ENCODE measurements around the gene MPPED1.

The MPPED1 gene

DNA sequence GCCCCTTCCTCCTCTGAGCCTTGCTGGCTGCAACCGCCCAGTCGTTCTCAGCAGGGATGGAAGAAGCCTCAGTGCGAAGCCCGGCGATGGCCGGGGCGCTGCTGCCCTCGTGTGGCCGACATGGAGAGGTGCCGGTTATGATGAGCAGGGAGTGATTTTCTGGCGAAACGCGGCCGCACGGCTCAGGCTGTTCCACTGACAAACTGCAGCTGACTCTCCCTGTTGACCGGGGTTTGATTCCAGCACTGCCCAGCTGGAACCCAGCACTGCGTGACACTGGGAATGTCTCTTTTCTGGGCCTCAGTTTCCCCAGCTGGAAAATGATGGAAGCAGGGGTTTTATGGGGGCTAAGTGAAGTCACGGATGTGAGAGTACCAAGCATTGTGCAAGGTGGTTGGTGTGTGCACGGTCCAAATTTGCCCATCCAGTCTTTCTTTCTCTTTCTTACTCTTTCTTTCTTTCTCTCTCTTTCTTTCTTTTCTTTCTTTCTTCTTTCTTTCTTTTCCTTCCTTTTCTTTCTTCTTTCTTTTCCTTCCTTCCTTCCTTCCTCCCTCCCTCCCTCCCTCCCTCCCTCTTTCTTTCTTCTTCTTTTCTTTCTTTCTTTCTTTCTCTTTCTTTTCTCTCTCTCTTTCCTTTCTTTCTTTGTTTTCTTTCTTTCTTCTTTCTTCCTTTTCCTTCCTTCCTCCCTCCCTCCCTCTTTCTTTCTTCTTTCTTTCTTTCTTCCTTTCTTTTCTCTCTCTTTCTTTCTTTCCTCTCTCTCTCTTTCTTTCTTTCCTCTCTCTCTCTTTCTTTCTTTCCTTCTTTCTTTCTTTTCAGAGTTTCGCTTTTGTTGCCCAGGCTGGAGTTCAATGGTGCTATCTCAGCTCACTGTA, 25.8 kb upstream of the MPPED1 start:
- TF ChIP-seq, protein P1, sequence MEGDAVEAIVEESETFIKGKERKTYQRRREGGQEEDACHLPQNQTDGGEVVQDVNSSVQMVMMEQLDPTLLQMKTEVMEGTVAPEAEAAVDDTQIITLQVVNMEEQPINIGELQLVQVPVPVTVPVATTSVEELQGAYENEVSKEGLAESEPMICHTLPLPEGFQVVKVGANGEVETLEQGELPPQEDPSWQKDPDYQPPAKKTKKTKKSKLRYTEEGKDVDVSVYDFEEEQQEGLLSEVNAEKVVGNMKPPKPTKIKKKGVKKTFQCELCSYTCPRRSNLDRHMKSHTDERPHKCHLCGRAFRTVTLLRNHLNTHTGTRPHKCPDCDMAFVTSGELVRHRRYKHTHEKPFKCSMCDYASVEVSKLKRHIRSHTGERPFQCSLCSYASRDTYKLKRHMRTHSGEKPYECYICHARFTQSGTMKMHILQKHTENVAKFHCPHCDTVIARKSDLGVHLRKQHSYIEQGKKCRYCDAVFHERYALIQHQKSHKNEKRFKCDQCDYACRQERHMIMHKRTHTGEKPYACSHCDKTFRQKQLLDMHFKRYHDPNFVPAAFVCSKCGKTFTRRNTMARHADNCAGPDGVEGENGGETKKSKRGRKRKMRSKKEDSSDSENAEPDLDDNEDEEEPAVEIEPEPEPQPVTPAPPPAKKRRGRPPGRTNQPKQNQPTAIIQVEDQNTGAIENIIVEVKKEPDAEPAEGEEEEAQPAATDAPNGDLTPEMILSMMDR (IDR thresholded peaks at IDR 0.05; ENCODE audit: borderline replicate concordance, control extremely low read depth, extremely low read depth, insufficient read depth, missing control alignments): peak; percentile 85
- DNase-seq (ENCODE audit: low spot score): peak; percentile 91
- in situ Hi-C loops (cut with MboI; ENCODE audit: low sequenced_read_pairs, unreplicated experiment): loop anchor here (10.0 kb wide), 1 partner anchor 111 kb away; no protein-coding TSS in a partner anchor

DNA sequence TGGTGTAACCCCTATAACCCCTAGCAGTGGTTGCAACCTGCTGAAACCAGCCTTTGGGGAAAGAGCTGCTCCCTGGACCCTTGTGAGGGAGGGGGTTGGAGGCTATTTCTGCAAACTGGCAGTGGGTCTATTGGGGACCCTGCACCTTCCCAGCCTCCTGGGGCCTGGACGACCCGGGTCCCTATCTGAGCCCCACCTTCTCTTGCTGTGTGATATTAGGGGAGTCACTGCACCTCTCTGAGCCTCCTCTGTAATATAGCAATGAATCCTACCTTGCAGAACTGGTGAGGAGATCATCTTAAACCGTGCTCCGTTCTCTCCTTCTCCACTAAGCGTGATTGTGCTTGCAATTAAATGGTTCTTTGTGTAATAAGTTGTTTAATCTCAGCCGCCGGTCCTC, 24.0 kb upstream of the MPPED1 start:
- TF ChIP-seq, protein P1 (IDR thresholded peaks at IDR 0.05; ENCODE audit: borderline replicate concordance, control extremely low read depth, extremely low read depth, insufficient read depth, missing control alignments): no peak
- in situ Hi-C loops (cut with MboI; ENCODE audit: low sequenced_read_pairs, unreplicated experiment): loop anchor here (10.0 kb wide), 1 partner anchor 113 kb away; no protein-coding TSS in a partner anchor
- no peak for DNase-seq (ENCODE audit: low spot score)

DNA sequence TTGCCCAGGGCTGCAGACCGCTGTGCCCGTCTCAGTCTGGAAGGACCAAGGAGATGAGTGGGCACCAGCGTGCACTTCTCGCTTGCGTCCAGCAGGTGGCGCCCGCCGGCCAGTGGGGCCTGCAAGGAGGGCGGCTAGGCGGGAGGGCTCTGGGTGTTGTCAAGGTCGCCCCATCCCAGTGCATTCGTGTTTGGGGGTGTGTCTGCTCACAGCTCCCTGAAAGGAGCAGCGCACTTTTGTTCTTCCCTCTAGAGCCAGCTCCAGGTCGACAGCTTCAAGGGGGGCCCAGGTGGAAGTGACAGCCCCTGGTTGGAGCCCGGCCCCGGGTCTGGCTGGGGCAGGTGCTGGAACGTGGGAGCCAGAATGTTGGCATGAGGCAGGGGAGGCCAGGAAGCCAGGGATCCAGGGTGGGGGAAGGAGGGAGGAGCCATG, 23.4 kb upstream of the MPPED1 start:
- peak; percentile 89 for DNase-seq (ENCODE audit: low spot score)
- in situ Hi-C loops (cut with MboI; ENCODE audit: low sequenced_read_pairs, unreplicated experiment): loop anchor here (10.0 kb wide), 1 partner anchor 114 kb away; no protein-coding TSS in a partner anchor
- TF ChIP-seq, protein P1 (IDR thresholded peaks at IDR 0.05; ENCODE audit: borderline replicate concordance, control extremely low read depth, extremely low read depth, insufficient read depth, missing control alignments): peak; percentile 97

DNA sequence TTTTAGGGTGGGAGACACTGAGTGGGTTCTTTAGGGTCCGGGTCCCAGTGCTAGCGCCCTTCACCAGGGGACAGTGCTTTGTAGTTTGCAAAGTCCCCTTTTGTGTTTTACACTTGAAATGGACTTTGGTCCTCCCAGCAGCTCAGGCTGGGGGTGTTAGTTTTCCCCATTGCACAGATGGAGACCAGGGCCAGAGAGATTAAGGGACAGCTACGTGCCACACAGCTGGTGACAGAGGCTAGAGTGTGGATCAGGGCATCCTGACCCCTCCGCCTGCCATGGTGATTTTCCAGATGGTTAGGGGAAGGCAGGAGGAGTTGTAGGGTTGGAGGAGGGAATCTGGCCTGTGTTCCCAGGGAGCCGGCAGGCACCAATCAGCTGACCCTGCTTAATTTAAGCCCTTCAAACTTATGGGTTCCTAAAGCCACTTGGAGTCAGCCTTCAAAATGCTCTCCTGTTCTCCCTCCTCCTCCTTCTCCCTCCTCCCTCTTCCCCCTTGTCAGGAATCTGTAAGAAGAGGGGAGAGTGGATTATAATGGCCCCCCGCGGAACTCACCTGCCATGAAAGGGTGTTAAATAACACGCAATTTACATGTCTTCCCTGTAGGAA, 22.5 kb upstream of the MPPED1 start:
- no peak for DNase-seq (ENCODE audit: low spot score)
- in situ Hi-C loops (cut with MboI; ENCODE audit: low sequenced_read_pairs, unreplicated experiment): loop anchor here (10.0 kb wide), 1 partner anchor 115 kb away; no protein-coding TSS in a partner anchor
- TF ChIP-seq, protein P1 (IDR thresholded peaks at IDR 0.05; ENCODE audit: borderline replicate concordance, control extremely low read depth, extremely low read depth, insufficient read depth, missing control alignments): no peak

DNA sequence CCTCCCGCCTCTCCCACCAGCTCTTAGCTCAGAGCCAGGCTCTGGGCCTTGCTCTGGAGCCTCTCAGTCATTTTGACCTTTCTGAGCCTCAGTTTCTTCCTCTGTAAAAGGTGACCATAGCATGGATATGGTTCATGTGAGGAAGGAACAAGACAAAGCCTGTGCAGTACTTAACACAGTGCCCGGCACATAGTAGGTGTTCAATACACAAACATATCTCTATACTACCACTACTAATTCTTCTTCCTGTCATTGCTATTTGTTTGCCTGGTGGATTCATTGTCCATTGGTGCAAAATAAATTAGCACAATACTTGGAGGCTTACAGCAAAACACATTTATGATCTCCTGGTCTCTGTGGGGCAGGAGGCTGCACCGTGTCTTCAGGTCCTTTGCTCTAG, 21.6 kb upstream of the MPPED1 start:
- TF ChIP-seq, protein P1 (IDR thresholded peaks at IDR 0.05; ENCODE audit: borderline replicate concordance, control extremely low read depth, extremely low read depth, insufficient read depth, missing control alignments): no peak
- in situ Hi-C loops (cut with MboI; ENCODE audit: low sequenced_read_pairs, unreplicated experiment): no loop called here
- no peak for DNase-seq (ENCODE audit: low spot score)

DNA sequence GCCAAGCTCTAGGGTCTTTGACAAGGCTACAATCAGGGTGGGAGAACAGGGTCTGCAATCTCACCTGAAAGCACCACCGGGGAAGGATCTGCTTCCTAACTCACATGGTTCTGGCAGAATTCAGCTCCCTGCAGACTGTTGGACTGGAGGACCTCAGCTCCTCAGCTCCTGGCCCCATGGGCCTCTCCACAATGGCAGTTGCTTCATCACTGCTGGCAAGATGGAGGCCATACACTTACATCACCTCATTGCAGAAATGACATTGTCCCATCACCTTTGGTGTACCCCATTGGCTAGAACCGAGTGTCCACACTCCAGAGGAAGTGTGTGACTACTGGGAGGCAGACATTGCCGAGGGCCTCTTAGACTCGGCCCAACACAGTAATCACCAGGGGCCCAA, 20.9 kb upstream of the MPPED1 start:
- DNase-seq (ENCODE audit: low spot score): no peak
- in situ Hi-C loops (cut with MboI; ENCODE audit: low sequenced_read_pairs, unreplicated experiment): no loop called here
- TF ChIP-seq, protein P1 (IDR thresholded peaks at IDR 0.05; ENCODE audit: borderline replicate concordance, control extremely low read depth, extremely low read depth, insufficient read depth, missing control alignments): no peak
